ENCODE data around the gene SFRP5.

The SFRP5 gene

DNA sequence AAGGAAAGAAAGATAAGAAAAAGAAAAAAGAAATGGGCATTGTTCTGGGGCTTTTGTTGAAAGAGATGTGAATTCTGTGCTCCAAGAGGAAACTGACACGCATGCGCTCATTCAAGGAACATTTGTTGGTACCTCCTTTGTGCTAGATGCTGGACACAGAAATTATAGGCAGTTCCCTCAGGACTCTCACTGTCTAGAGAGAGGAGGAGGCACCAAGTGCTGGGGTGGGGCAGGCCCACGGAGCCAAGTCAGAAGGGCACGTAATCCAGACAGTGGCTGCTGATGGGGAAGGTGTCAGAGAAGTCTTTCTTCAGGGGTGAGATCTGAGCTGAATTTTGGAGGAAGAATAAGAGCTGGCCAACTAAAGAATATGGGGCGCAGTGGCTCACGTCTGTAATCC lies 37.8 kb downstream of the SFRP5 start:
- no peak for DNase-seq

DNA sequence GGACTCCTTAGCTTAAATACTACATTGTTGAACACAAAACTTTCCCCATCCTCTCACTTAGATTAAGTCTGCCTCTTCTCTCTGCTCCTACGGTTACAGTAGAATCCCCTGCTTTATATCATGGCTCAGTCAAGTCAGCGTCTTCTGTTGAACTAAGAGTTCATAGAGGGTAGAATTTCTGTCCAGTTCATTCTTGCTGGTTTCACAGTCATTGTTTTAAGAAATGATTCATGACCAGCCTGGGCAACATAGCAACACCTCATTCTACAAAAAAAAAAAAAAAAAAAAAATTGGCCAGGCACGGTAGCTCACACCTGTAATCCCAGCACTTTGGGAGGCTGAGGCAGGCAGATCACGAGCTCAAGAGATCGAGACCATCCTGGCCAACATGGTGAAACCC lies 38.5 kb downstream of the SFRP5 start:
- no peak for DNase-seq

- DNase-seq = no peak
These were observed 39.8 kb downstream of the SFRP5 start for GRCh38 chr10:97732052-97732359.

DNA sequence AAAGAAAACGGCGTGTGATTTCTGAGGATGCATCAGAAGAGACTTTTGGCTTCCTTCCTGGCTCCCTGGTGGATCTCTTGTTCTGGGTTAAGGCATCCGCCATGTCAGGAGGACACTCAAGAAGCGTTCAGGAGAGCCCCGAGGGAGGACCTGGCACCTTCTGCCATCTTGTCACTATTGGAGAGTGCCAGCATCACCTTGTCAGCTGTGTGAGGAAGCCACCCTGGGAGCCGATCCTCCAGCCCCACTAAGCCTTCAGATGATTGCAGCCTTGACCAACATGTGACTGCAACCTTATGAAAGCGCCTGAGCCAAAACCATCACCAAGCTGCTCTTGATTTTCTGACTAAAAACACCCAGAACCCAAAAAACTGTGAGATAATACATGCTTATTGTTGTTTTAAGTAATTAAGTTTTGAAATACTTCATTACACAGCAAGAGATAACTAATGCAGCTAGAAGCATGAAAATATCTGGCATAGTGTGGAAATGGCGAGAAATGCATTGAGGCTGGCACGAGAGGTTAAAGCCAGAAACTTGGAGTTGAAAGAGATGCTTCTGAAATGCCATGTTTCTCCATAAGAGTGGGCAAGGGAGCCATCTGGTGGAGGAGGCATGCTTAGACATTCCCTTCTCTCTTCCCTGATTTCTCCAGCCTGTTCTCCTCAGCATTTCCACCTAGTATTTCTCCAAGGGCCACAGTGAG lies 40.3 kb downstream of the SFRP5 start:
- peak; percentile 34 to 41 for DNase-seq

- DNase-seq = no peak
These were observed 42.8 kb downstream of the SFRP5 start for GRCh38 chr10:97729014-97729413.

GRCh38 chr10:97726636-97727178 lies 45.1 kb downstream of the SFRP5 start:
- no peak for DNase-seq

DNA sequence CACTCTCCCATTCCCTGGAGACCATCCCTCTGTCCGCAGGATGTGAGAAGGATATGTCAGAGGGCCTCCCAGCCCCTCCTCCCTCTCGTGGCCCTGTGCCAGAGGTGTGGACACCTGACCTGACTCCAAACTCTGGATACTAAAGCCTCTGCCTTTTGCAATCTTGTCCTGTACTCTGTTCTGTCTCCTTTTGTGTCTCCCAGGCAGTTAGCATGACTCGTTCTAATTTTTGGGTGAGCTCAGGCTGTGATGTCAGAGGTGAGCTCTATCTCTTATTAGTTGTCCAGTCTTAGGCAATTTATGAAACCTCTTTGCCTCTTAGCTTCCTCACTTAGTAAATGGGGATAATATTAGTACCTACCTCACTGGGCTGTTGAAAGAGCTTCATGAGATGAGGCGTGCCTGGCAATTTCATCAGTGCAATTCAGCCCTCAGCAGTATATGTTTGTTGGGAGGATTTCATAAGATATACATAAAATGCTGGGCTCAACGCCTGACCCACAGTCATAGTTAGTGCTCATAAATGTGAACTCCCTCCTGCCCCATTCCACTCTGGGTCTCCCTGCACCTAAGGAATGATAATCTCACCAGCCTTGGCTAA lies 47.4 kb downstream of the SFRP5 start:
- DNase-seq = no peak

- DNase-seq = no peak
These were observed 48.8 kb downstream of the SFRP5 start for GRCh38 chr10:97723001-97723400.

DNA sequence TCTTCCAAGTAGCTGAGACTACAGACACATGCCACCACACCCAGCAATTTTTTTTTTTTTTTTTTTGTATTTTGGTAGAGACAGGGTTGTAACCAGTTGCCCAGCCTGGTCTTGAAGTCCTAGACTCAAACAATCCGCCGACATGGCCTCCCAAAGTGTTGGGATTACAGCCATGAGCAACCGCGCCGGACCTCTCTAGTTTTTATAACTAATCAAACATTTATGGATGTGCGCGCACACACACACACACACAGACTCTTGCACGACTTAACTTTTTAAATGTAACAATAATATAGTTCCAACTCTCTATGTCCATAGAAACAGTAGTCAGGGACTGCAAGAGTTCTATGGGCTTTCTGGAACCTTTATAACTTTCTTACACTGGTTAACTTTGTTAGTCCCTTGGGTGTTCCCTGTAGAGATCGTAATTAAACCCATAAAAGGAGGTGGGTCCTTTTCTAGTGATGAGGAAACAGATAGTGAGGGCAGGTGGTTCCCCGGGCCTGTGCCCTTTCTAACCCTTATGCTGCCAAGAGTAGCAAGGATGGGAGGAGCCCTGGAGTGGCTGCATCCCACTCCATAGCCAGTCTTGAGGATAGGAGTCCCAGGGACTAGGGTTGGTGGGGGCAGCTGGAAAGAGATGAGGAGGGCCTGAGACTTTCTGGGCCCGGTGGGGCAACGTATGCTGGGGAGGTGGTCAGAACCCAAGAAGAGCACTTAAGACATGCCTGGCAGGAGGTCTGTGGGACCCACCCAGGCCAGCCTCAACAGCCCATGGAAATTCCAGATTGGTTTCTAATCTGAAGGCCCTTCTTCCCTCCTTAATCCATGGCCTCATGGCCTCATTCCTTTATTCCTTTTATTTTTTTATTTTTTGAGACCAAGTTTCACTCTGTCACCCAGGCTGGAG lies 49.7 kb downstream of the SFRP5 start:
- no peak for DNase-seq

GRCh38 chr10:97719602-97720001 lies 52.2 kb downstream of the SFRP5 start:
- no peak for DNase-seq

DNA sequence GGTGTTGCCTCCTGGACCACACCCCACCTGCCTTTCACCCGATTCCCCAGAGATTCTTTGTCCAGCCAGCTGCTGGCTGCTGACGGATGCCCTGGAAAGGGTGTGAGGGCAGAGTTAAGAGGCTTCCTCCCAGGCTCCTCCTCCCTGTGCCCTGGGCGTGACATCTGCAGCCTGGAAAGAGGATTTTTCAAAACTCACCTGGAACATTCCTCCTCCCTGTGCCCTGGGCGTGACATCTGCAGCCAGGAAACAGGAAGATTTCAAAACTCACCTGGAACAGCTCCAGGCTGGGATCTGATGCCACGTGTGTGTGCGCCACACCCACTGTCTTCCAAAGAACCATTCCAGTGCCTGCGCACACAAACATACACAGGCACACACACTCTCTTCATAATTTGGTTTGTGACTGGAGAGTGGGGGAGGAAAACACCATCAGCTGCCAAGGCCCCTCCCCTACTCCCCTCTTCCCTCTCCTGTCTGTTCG lies 53.1 kb downstream of the SFRP5 start:
- DNase-seq = no peak

- DNase-seq = no peak
These were observed 53.6 kb downstream of the SFRP5 start for GRCh38 chr10:97718178-97718577.

GRCh38 chr10:97717627-97718026 lies 54.2 kb downstream of the SFRP5 start:
- DNase-seq = no peak
